ENCODE measurements around the gene KIAA1755.
A peak's percentile ranks its signal among the peaks of the same experiment; 100 is the strongest.
"Not testable (repeated sequence)": the region's sequence is repeated elsewhere in the genome, so short reads cannot be mapped to it uniquely, and the experiment has no call there.

The KIAA1755 gene

DNA sequence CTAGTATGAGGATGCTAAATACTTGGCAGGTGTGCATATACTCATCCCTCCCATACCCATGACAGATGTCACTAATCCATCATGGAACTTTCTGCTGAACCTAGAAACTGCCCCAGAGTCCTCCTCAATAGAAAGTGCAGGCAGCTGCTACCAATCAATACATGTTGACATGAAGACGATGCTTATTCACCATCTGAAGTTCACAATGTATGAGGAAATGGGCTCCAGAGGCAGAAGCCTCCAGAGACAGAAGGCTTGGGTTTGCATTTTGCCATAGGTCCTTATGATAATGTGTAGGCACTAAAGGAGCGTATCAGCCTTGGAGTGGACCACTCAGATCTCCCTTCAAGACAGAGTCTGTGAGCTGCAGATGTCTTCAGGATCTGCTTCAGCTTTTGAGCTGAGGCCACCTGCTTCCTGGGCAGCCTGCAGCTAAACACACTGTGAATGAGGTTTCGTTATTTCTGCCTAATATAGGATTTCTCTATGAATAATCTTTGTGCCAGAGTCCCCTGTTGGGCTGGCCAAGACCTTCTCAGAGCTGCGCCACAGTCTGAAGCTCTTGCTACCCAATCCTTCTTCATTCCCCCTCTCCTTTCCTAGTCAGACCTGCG lies 7.5 kb upstream of the KIAA1755 start:
- no peak for DNase-seq

DNA sequence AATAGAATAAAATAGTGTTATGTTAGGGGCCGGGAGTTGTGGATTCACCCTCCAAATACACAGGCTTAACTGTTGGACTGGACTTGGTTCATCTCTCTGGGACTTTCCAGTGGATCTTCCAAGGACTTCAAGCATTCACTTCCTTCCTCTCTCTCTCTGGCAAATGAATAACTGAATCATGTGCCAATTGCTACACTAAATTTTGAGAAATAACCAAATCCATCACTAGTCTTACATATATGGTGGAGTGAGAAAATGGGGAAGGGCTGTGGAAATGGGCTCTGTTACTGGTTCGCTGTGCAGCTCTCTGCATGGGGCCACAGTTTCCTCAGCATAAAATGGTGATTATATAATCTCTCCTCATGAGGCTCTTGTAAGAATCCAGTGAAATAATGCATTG lies 6.8 kb upstream of the KIAA1755 start:
- DNase-seq, result no peak

GRCh38 chr20:38266426-38266825 lies 5.9 kb upstream of the KIAA1755 start:
- DNase-seq, result no peak

- no peak for DNase-seq
These were observed 2.4 kb upstream of the KIAA1755 start for GRCh38 chr20:38262931-38263330.

- no peak for DNase-seq
These were observed 487 bp upstream of the KIAA1755 start for GRCh38 chr20:38261054-38261390.

- DNase-seq, result peak in 7 of 51 donors; percentile 31 to 63 (median 38)
These were observed 534 bp downstream of the KIAA1755 start for GRCh38 chr20:38260025-38260377.

GRCh38 chr20:38258545-38259215 lies 1.9 kb downstream of the KIAA1755 start:
- no peak for DNase-seq

- no peak for DNase-seq
These were observed 3.6 kb downstream of the KIAA1755 start for GRCh38 chr20:38256966-38257365.

DNA sequence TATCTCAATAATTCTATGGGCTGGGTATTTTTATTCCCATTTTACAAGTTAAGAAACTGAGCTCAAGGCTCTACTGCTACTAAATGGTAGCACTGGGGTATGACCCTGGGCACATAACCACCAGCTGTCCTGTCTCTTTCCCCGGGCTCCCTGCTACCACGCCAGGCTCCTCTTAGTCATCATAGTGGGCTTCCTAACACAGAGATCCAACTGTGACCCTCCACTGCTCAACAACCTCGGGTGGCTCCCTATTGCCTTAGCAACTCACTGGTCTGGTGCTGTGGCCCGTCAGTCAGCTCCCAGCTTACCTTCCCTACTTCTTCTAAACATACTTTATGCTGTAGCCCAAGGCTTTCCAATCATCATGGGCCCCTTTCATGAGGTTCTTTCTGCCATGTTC lies 4.5 kb downstream of the KIAA1755 start:
- no peak for DNase-seq

DNA sequence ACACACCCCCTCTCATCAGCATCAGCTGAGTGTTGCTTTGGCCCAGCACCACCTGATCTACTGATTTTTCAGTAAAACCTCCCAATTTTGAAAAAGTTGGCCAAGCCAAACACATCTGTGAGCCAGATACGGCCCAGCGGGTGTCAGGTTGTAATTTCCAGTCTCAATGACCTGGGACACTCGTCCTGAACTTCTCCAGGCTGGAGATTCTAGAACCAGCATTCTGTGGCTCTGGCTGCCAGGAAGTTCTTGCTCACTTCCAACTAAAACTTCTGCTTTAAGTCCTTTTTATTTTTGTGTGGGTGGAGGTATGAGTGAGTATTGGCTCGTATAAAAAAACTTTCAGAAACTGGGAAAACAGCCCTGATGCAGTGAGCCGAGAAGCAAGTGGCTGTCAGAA lies 5.1 kb downstream of the KIAA1755 start:
- DNase-seq, result peak in 7 of 51 donors; percentile 4 to 38 (median 13)

DNA sequence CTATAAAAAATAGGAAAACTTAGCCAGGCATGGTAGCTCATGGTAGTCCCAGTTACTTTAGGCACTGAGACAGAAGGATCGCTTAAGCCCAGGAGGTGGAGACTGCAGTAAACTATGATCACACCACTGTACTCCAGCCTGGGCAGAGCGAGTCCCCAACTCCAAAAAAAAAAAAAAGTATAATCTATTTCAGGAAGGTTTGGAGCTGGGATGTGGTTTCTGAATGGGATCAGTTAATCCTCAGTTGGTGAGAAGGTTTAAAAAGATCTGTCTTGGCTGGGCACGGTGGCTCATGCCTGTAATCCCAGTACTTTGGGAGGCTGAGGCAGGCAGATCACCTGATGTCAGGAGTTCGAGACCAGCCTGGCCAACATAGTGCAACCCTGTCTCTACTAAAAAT lies 5.9 kb downstream of the KIAA1755 start:
- DNase-seq, result not testable (repeated sequence)

GRCh38 chr20:38253571-38253970 lies 7.0 kb downstream of the KIAA1755 start:
- DNase-seq, result no peak

GRCh38 chr20:38252292-38253288 lies 7.9 kb downstream of the KIAA1755 start:
- DNase-seq, result peak in 24 of 51 donors; percentile 6 to 60 (median 40)

DNA sequence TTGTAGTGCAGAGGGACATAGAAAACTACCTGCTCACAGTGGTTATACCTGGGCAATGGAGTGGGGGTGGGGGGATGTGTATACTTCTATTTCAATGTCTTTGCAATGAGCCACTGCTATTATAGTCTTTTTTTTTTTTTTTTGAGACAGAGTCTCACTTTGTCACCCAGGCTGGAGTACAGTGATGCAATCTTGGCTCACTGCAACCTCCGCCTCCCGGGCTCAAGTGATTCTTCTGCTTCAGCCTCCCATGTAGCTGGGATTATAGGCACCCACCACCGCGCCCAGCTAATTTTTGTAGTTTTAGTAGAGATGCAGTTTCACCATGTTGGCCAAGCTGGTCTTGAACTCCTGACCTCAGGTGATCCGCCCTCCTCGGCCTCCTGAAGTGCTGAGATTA lies 9.1 kb downstream of the KIAA1755 start:
- DNase-seq, result peak in 1 of 51 donors; percentile 9

- DNase-seq, result no peak
These were observed 9.9 kb downstream of the KIAA1755 start for GRCh38 chr20:38250609-38251008.

DNA sequence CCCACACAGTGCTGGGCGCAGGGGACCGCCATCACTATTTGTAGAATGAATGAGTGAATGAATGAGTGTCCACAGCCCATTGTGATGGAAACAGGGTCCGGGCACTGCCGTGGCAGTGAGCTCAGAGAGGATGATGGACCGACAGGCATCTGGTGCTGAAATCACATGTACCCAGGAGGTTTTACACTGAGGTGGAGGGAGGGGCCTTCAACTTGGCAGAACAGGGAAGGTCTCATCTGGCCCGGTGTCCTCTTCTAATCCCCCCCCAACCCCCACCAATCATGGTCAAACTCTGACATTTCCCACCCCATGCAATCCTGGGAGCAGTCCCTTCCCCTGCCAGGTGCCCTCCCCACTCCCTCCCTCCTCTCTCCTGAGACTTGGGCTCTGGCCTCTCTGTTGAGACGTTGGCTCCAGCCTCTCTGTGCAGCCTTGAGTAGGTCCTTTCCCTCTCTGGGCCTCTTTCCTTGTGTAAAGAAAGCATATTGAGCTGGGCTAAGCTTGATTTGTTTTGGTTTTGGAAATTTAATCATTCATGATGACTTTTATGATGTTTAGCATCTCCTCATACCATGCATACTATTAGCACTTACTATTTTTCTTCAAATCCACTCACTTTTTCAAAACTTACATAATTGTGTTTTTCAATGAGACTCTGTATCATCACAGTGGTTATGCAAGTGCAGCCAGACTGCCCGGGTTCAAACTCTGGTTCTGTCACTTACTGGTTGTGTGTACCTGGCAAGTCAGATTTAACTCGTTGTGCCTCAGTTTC lies 10.8 kb downstream of the KIAA1755 start:
- DNase-seq, result no peak

DNA sequence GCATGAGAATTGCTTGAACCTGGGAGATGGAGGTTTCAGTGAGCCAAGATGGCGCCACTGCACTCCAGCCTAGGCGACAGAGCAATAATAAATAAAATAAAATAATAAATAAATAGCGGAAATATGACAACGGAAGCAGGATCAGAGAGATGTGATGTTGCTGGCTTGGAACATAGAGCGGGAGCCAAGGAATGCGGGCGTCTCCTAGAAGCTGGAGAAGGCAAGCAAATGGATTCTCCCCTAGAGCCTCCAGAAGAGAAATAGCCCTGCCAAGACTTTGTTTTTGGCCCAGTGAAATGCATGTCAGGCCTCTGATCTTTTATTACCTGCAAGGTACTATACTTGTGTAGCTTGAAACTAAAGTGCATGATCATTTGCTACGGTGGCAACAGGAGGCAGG lies 12.4 kb downstream of the KIAA1755 start:
- DNase-seq, result no peak

- DNase-seq, result not testable (repeated sequence)
These were observed 12.8 kb downstream of the KIAA1755 start for GRCh38 chr20:38247725-38248124.

GRCh38 chr20:38247166-38247509 lies 13.4 kb downstream of the KIAA1755 start:
- DNase-seq, result no peak

- peak in 33 of 51 donors; percentile 11 to 68 (median 26) for DNase-seq
These were observed 14.0 kb downstream of the KIAA1755 start for GRCh38 chr20:38246357-38247165.

GRCh38 chr20:38245753-38246152 lies 14.8 kb downstream of the KIAA1755 start:
- peak in 31 of 51 donors; percentile 7 to 72 (median 38) for DNase-seq

All from hypothalamus (tissue), 51 donors.